HG03039 (cell line): ENCODE data around the gene ATP5F1B.

Source experiments
- ATAC-seq: cut with Tn5 transposase; IDR thresholded peaks from one replicate; pipeline ENCODE4 v1.9.1; 2021; ENCODE audit warnings: mild to moderate bottlenecking, moderate library complexity; ENCODE audit not compliant: unreplicated experiment

ATP5F1B gene

DNA sequence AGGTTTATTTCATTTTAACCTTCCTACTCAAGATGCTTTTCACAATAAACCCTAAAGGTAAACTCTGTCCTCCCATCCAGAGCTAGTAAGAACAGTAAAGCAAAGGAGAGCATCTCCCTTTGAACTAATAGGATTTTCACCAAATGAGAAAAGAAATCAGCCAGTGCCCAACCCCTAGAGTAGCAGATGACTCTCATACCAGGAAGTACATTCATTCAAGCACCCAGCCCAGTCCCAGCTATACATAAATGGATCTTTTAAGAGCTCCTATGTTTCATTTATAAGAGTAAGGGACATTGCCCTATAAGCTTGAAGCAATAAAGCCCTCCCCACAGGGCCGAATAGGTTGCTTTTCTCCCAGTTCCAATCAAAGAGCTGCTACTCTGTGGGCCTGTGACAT lies 23.2 kb downstream of the ATP5F1B start:
- no peak for ATAC-seq

DNA sequence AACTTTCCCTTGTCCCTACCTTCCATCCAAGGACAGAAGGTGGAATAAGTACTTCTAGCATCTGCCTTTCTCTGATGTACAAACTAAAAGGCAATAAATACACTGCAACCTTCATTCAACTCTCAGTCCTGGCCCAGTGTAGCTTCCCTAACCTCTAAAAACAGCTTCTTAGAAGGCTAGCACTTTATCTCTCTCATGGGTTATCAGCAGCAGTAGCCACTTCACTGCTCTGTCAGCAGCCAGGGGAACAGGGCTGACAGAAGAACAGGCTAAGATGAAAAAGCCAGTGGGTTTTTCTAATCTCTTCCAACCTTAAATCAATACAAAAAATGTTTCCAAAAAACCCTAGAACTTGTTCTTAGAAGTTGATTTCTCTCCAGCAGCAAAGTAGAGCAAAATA lies 28.9 kb downstream of the ATP5F1B start:
- no peak for ATAC-seq

DNA sequence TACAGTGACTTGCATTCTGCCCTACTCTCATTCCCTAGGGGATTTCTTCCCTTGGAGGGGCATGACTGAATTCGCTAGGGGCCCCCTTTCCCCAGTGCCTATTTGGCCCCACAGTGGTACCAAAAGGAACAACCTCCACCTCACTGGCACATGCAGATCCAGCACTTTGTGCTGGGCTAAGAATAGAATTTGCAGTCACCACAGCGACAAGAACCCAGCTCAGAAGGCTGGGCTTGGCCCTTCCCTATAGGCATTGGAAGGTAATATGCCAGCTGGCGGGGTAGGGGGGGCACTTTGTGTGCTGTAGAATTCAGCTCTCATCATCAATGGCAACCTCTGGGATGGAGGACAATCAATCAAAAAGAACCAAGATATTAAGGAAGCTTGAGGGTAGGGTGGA lies 29.5 kb downstream of the ATP5F1B start:
- ATAC-seq, result no peak

DNA sequence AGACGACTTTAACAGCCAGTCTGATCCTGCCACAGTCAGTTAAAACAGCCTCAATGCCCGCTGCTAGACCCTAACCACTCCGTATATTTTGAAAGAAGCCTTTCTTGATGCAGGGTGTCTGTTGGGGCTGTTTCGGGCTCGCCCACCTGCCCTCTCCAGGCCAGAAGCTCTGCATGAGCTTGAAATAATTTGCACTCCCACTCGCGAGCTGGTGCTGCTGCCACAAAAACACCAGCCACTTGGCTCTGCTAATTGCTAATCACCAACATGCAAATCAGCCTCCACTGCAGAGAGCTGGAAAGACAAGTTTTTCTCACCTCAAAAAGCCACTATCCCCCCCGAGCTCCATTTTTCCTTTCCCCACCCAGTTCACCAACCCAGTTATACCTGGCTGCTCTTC lies 31.2 kb downstream of the ATP5F1B start:
- no peak for ATAC-seq

DNA sequence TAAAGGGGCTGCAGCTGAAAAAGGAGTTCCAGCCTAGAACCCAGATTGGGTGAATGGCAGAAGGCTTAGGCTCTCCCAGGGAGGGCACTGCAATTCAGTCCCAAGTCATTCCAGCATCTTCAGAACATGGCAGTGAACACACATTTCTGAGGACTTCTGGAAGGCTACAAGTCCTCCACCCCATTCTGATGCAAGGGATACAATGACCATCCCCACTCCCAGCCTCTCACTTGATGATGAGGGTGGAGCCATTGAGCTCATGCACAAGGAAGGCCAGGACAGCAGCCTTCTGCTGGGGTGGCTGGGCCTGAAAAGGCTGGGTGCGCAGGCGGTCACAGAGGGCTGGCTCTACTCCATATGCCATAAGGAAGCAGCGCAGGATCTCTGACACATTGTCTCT lies 41.4 kb downstream of the ATP5F1B start:
- no peak for ATAC-seq

DNA sequence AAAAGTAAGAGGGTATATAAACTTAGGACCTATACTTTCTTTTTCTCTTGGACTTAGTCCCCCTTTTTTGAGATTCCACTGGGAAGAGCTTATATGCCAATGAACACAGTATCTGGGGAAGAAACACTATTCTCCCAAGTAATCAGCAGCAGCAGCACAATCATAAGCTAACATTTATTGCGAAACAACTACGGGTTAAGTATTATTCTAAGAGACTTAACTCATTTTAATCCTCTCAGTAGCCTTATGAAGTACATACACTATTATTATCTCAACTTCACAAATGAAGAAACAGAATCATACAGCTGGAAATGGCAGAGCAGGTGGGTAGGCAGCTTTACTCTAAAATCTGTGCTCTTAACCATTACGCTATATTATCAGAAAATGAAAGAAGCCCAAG lies 43.5 kb downstream of the ATP5F1B start:
- no peak for ATAC-seq

DNA sequence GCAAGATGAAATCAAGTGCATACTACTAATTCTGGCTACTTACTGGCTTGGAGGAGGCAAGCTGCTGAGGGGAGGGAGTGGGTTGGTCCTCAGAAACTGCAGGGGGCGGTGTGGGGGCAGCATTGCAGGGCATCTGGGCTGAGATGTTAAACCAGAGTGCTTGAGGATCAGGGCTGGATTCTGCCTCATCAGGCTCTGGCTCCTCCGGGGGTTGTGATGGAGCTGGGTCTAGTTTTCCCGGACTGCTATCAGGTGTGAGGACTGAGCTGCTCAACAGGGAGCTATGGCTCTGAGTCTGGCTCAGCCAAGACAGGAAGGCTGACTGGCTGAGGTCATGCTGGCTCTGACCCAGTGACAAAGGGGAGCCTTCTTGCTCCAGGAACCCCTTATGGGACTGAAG lies 44.3 kb downstream of the ATP5F1B start:
- no peak for ATAC-seq

DNA sequence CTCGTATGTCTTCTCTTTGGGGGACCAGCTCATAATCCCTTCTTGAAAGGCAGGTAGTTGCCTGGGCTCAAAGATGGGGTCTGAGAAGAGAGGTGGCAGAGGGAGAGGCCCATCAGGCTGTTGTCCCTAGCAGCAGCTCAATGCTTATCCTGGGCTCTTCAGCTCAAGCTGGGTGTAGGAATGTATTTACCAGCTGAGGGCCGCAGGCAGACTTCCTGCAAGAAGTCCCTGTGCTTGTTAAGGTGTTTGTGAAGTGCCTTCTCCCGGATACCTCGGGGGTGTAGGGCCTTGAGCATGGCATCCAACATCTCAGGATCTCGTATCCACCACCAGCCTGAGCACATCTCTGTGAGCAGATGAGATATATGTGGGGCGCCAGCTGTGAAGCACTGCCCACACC lies 45.0 kb downstream of the ATP5F1B start:
- ATAC-seq, result no peak

DNA sequence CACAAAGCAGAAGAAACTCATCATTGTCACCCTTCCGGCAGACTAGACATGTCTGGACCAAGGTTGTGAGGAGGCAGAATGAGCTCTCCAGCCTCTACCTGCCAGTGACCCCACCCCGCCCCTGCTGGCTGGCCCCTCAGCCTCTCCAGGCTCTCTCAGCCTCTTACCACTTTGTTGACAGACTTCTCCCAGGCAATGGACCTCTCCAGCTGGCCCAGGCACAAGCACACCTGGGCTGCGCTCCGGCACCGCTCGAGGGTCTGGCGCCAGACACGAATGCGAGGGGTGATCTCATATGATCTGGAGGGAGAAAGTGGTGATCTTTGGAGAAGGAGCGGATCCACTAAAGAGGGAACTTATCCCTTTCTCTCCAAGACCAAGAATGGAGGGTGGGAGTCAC lies 46.0 kb downstream of the ATP5F1B start:
- no peak for ATAC-seq

DNA sequence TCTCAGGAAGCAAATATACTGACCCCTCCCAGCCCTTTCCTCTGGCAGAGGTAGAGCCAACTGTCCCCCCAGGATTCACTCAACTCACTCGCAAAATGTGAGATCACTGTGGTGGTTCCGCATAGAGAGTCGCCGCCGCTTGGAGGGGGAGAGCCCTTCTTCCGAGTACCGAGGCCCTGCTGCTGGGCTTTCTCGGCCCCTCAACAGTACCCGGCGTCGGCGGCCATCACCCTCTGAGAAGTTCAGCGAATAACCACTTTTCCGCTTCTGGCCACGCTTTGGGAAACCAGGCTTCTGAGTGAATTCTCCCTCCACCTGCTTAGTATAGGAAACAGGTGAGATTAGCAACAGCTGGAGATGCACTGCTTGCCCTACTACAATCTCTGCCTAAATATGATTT lies 46.7 kb downstream of the ATP5F1B start:
- no peak for ATAC-seq

DNA sequence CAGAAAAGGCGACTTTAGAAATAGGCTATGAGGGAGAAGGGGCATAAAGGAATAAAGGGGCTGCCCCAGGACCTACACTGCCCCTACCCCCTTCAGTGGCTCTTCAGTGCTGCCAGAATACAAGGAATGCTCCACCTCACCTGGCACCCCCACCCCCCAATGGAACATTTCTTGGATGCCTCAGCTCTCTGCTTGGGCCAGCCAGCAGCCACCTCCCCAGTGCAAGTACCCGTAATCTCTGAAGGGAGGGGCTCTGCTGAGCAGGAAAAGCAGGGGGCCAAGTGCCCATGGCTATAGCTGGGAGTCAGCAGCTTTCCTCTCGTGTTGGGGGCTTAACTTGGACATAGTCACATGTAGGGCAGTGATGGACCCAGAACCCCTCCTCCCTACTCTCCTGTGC lies 49.0 kb downstream of the ATP5F1B start:
- no peak for ATAC-seq

DNA sequence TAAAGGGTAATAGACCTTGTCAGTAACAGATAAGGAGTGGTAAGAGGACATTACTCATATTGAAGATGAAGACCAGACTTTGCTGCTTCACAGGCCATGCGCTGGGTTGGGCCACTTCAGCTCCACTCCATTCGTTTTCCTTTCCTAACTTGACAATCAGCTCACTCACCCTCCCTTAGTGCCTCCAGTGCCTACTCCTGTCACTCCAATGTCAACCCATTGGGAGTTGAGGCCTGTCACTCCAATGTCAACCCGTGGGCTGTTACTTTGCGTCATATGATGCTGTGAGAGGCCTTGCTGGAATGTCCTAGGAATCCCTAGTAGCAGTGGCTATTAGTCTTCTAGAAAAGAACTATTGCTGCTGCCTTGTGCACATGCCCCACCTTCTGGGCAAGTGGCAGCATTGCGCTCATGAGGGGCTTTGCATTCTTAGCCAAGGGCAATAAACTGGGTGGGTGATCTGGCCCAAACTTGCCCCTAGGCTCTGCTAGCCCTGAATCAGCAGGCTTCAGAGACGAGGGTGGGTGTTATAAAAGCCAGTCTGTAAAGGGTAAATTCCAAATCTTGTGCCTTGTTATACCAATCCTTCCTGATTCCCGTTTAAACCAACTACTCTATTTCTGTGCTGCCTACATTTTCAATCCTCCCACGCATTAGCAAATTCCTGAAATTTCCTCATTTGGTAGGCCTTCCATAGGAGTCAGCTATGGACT lies 51.7 kb downstream of the ATP5F1B start:
- ATAC-seq, result no peak

DNA sequence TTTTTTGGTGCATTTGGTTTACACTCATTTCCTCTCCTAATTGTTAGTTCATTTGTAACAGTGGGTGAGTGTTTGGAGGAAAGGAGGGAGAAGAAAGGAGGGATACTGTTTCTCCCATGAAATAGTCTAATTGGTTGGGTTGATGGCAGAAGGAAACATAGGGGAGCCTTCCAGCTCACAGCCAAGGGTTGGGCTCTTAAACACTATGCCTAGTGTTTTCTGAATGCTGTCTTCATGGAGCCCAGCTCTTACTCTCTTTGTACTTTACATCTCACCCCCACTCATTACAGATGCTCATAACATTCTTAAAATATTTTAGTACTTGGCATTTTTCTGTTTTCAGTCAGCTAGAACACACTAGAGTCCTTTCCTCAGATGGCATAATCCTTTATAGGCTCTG lies 53.8 kb downstream of the ATP5F1B start:
- ATAC-seq, result no peak

DNA sequence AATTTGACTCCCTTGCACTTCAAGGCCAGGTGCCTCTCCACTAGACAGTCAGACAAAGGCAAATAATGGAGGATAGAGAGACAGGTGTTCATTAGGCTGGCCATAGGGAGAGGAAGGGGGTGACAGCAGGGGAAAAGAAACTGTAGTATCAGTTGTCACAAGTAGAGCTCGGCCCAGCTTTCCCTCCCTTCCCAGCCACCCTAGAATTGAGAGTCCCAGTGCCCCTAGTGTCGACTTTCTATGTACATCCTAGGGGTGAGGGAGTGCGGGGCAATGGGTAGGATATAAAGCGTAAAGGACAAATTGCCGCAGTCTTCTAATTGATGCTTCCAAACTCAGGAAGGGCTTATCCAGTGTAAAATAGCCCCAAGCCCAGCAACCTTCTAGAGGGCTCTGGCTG lies 54.7 kb downstream of the ATP5F1B start:
- ATAC-seq, result no peak

DNA sequence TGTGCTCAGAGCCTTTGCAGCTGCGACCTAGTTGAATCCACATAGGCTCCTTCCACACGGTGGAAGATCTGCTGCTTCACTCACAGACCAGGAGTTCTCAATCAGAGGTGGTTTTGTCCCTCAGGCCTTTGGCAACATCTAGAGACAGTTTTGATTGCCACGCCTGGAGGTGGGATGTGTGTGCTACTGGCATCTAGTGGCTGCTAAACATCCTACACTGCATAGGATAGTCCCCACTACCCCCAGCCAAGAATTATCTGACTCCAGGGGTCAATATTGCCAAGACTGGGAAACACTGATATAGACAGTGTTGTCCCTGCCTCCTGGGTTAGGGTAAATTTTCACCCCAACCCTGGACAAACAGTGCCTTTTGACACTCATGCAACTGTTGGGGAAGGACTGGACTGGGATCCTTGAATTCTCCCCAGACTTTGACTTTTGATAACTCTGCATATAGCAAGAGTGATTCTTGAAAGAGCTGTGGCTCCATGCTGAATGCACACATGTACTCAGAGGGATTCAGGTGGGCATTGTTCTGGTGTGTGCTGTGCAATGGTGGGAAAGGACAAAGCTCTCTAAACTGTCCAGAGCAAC lies 55.5 kb downstream of the ATP5F1B start:
- ATAC-seq, result no peak

DNA sequence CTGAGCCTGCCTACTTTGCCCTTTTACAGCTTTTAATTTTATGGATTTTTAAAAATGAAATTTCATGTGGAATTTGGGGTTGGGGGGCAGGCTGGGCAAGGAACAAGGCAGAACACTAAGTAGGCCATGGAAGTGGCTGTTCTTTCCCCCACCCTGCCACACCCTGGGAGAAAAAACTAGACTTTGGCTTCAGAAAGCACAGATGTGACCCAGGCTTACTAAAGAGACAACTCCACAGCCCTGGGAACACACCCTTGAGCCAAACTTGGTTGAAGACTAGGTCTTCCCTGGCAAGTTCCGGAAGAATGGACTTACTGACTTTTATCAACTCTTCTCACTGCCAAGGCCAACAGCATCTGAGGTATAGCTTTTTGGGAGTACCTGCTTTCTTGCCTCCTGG lies 56.0 kb downstream of the ATP5F1B start:
- ATAC-seq, result no peak
